Lower leg skin (tissue), 3 donors: ENCODE data around the gene CHCHD4.

Experiments used
- POLR2A ChIP-seq, 2 donors: fragments of 450-650 bp; IDR thresholded peaks; one replicate each; pipeline ENCODE4 v1.6.1; 2016 to 2017; ENCODE audit warnings: antibody characterized with exemption in 2 of 2, mild to moderate bottlenecking in 1 of 2, moderate library complexity in 1 of 2
- TF ChIP-seq, protein P1 (sequence below), 3 donors: fragments of 450-650 bp; IDR thresholded peaks; one replicate each; pipeline ENCODE4 v1.5.1; 2016; ENCODE audit warnings: antibody characterized with exemption in 3 of 3, mild to moderate bottlenecking in 3 of 3, moderate library complexity in 2 of 3

DNA sequence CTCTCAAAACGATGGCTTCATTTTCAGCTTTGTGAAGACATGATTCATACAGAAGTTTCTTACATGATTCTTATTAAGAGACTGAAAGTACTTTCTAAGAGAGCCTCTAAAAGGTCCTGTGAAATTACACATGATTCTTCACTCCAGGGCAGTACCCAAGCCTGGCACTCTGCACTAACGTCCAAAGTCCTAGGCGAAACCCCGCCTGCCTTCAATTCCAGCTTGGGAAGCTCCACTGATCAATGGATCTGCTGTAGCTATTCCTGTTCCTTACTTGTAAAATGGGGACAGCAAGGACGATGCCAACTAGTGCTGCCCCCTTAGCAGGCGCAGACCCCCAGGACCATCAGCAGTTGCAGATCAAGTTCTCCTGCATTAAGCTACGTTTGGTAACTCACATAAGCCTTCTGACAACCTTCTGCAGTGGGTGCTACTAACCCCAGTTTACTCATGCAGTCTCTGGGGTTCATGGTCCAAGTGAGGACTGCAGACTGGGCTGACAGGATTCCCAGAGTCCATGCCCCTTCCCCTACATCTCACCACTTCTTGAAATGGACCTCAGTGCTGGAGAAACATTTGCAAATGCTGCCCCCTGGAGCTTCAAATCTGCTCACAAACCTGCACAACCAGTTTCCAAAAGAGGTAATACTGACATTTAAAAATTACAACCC lies 10.6 kb downstream of the CHCHD4 start:
- TF ChIP-seq, protein P1, sequence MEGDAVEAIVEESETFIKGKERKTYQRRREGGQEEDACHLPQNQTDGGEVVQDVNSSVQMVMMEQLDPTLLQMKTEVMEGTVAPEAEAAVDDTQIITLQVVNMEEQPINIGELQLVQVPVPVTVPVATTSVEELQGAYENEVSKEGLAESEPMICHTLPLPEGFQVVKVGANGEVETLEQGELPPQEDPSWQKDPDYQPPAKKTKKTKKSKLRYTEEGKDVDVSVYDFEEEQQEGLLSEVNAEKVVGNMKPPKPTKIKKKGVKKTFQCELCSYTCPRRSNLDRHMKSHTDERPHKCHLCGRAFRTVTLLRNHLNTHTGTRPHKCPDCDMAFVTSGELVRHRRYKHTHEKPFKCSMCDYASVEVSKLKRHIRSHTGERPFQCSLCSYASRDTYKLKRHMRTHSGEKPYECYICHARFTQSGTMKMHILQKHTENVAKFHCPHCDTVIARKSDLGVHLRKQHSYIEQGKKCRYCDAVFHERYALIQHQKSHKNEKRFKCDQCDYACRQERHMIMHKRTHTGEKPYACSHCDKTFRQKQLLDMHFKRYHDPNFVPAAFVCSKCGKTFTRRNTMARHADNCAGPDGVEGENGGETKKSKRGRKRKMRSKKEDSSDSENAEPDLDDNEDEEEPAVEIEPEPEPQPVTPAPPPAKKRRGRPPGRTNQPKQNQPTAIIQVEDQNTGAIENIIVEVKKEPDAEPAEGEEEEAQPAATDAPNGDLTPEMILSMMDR (IDR thresholded peaks at IDR 0.05) = no peak
- no peak for TF ChIP-seq POLR2A (IDR thresholded peaks at IDR 0.05)
